Liver (tissue), 9 donors: ENCODE measurements around the gene CYSLTR2. TPM values are rescaled to one million over a fixed set of nuclear protein-coding genes. Genes with fewer than 3 reads are reported as not detected.

ENCODE experiments used
- DNase-seq: peaks from one replicate; pipeline ENCODE4 v3.0.0-alpha.2; 2017; ENCODE audit warnings: low spot score
- H3K27ac ChIP-seq, 2 donors: one replicate each; pipeline ENCODE4 v1.7.0; 2013; ENCODE audit warnings: inconsistent platforms in 2 of 2, low read length in 2 of 2, control low read depth in 1 of 2, low read depth in 1 of 2, mild to moderate bottlenecking in 1 of 2
- H3K27me3 ChIP-seq, 4 donors: one replicate each; pipeline versions ENCODE4 v1.6.1 to v1.7.0; 2013; ENCODE audit warnings: low read length in 3 of 4, inconsistent platforms in 1 of 4, mild to moderate bottlenecking in 1 of 4, moderate library complexity in 1 of 4; ENCODE audit not compliant: control insufficient read depth in 4 of 4, insufficient read depth in 4 of 4
- H3K36me3 ChIP-seq, 4 donors: one replicate each; pipeline versions ENCODE4 v1.6.1 to v1.7.0; 2013; ENCODE audit warnings: low read length in 3 of 4, mild to moderate bottlenecking in 3 of 4, low read depth in 1 of 4, moderate library complexity in 1 of 4; ENCODE audit not compliant: control insufficient read depth in 4 of 4, insufficient read depth in 3 of 4
- H3K4me1 ChIP-seq, 4 donors: one replicate each; pipeline versions ENCODE4 v1.6.1 to v1.7.0; 2013; ENCODE audit warnings: low read length in 3 of 4, mild to moderate bottlenecking in 3 of 4, moderate library complexity in 1 of 4; ENCODE audit not compliant: control insufficient read depth in 4 of 4, insufficient read depth in 4 of 4
- H3K4me3 ChIP-seq, 3 donors: one replicate each; pipeline versions ENCODE4 v1.6.1 to v1.7.0; 2013; ENCODE audit warnings: low read length in 3 of 3, control low read depth in 1 of 3, low read depth in 1 of 3, mild to moderate bottlenecking in 1 of 3
- H3K9ac ChIP-seq, 2 donors: one replicate each; pipeline ENCODE4 v1.7.0; 2013; ENCODE audit warnings: low read length in 2 of 2, mild to moderate bottlenecking in 2 of 2, moderate library complexity in 2 of 2, control low read depth in 1 of 2, low read depth in 1 of 2
- H3K9me3 ChIP-seq, 4 donors: one replicate each; pipeline versions ENCODE4 v1.6.1 to v1.7.0; 2013; ENCODE audit warnings: low read length in 3 of 4; ENCODE audit not compliant: control insufficient read depth in 4 of 4
- EGR1 ChIP-seq, 2 donors: IDR thresholded peaks; 2 replicates each; pipeline ENCODE4 v1.6.1; 2016 to 2018; ENCODE audit warnings: antibody characterized with exemption in 2 of 2, low read depth in 2 of 2
- FOXA1 ChIP-seq: IDR thresholded peaks from 2 replicates; pipeline ENCODE4 v1.6.1; 2016; ENCODE audit warnings: antibody characterized with exemption
- FOXA2 ChIP-seq: IDR thresholded peaks from 2 replicates; pipeline ENCODE4 v1.6.1; 2016; ENCODE audit warnings: antibody characterized with exemption
- GABPA ChIP-seq, 2 donors: IDR thresholded peaks in 1 of 2; conservative IDR thresholded peaks in 1 of 2; 2 replicates each; pipeline ENCODE4 v1.6.1; 2016; ENCODE audit warnings: antibody characterized with exemption in 2 of 2, mild to moderate bottlenecking in 1 of 2, moderate library complexity in 1 of 2
- HNF4A ChIP-seq, 2 donors: conservative IDR thresholded peaks; 2 replicates each; pipeline ENCODE4 v1.6.1; 2016; ENCODE audit warnings: antibody characterized with exemption in 2 of 2, mild to moderate bottlenecking in 2 of 2
- HNF4G ChIP-seq: IDR thresholded peaks from 2 replicates; pipeline ENCODE4 v1.6.1; 2016; ENCODE audit warnings: antibody characterized with exemption
- JUND ChIP-seq, 2 donors: IDR thresholded peaks; 2 replicates each; pipeline ENCODE4 v1.6.1; 2016; ENCODE audit warnings: antibody characterized with exemption in 2 of 2
- NR2F2 ChIP-seq: IDR thresholded peaks from 2 replicates; pipeline ENCODE4 v1.6.1; 2016; ENCODE audit warnings: antibody characterized with exemption
- RAD21 ChIP-seq, 2 donors: IDR thresholded peaks; 2 replicates each; pipeline ENCODE4 v1.6.1; 2016; ENCODE audit warnings: antibody characterized with exemption in 2 of 2, mild to moderate bottlenecking in 2 of 2
- REST ChIP-seq: IDR thresholded peaks from 2 replicates; pipeline ENCODE4 v1.6.1; 2016; ENCODE audit warnings: antibody characterized with exemption, mild to moderate bottlenecking
- RXRA ChIP-seq, 2 donors: IDR thresholded peaks; 2 replicates each; pipeline ENCODE4 v1.6.1; 2017 to 2018; ENCODE audit warnings: antibody characterized with exemption in 2 of 2, mild to moderate bottlenecking in 1 of 2
- SP1 ChIP-seq: IDR thresholded peaks from 2 replicates; pipeline ENCODE4 v1.6.1; 2018; ENCODE audit warnings: antibody characterized with exemption, mild to moderate bottlenecking
- TAF1 ChIP-seq: conservative IDR thresholded peaks from 2 replicates; pipeline ENCODE4 v1.6.1; 2016; ENCODE audit warnings: antibody characterized with exemption, mild to moderate bottlenecking
- YY1 ChIP-seq: IDR thresholded peaks from 2 replicates; pipeline ENCODE4 v1.6.1; 2016; ENCODE audit warnings: antibody characterized with exemption, mild to moderate bottlenecking
- WGBS: extraction: QIAGEN DNeasy Blood & Tissue Kit; methylation state at CpG from one replicate; pipeline ENCODE4 v1.1.7; 2013; 5-methylcytosine and 5-hydroxymethylcytosine counted together
- polyA plus RNA-seq, 2 donors: library from polyadenylated mRNA; stranded (reverse) in 1 of 2; unstranded in 1 of 2; fragments of 200-250 nt in 1 of 2; fragments of >200 nt in 1 of 2; fragmentation: Nextera tagmentation in 1 of 2; extraction: Ambion mirVana in 1 of 2; gene quantifications; one replicate each; pipeline versions ENCODE4 v1.2.1 to v1.2.3, GENCODE V29; 2013 to 2015
- total RNA-seq, 2 donors: library from RNA; depleted of rRNA; stranded (reverse); fragments of >200 nt; gene quantifications; one replicate each; pipeline ENCODE4 v1.2.3, GENCODE V29; 2014
- TF ChIP-seq, protein P1 (sequence below): fragments of 150-350 bp; IDR thresholded peaks from 2 replicates; pipeline ENCODE4 v1.5.1; 2017; ENCODE audit warnings: improper control_type of control experiment, low read depth, low read length; ENCODE audit not compliant: missing input control
- TF ChIP-seq, protein P2 (sequence below): IDR thresholded peaks from 2 replicates; pipeline ENCODE4 v1.6.1; 2016; ENCODE audit warnings: antibody characterized with exemption
- TF ChIP-seq, protein P3 (sequence below): IDR thresholded peaks from 2 replicates; pipeline ENCODE4 v1.6.1; 2016; ENCODE audit warnings: antibody characterized with exemption
- TF ChIP-seq, protein P4 (sequence below): IDR thresholded peaks from 2 replicates; pipeline ENCODE4 v1.6.1; 2016; ENCODE audit warnings: antibody characterized with exemption
- donor health status: healthy.
- donor health status: healthy.
- donor health status: healthy.
- donor health status: healthy.
- donor health status: healthy.

CYSLTR2 gene
- total and polyA plus RNA-seq, 4 donors = 0.07 to 0.37 (median 0.15) TPM

DNA sequence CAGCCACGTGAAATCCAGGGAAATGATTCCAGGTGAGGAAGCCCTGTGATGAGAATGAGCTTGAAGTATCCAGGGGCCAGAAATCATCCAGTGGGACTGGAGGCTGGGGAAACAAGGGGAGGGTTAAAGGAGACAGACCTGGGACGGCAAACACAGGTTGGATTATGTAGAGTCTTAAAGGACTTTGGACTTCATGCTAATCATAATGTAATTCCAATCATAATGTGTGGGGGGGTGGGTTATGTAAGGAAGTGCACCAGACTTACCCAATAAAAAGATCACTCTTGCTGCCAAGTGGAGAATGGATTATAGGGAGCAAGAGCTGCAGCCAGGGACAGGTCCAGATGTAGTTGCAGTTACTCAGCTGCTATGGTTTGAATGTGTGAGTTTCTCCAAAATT is 16.1 kb upstream of the CYSLTR2 start:
- H3K9ac ChIP-seq = no peak overlapping the region
- DNase-seq = no peak
- 64% methylated on average over 2 of the region's 2 CpGs for WGBS

GRCh38 chr13:48640767-48641166 is 13.0 kb upstream of the CYSLTR2 start:
- no peak overlapping the region for H3K27ac ChIP-seq
- no peaks in the 10 kb centered on the region for H3K36me3 ChIP-seq
- peaks cover 0 to 3% (median 0%) of the 10 kb centered on the region in 4 donors for H3K9me3 ChIP-seq
- no peak overlapping the region for H3K4me3 ChIP-seq
- no peaks in the 10 kb centered on the region for H3K4me1 ChIP-seq
- TF ChIP-seq, protein P1, sequence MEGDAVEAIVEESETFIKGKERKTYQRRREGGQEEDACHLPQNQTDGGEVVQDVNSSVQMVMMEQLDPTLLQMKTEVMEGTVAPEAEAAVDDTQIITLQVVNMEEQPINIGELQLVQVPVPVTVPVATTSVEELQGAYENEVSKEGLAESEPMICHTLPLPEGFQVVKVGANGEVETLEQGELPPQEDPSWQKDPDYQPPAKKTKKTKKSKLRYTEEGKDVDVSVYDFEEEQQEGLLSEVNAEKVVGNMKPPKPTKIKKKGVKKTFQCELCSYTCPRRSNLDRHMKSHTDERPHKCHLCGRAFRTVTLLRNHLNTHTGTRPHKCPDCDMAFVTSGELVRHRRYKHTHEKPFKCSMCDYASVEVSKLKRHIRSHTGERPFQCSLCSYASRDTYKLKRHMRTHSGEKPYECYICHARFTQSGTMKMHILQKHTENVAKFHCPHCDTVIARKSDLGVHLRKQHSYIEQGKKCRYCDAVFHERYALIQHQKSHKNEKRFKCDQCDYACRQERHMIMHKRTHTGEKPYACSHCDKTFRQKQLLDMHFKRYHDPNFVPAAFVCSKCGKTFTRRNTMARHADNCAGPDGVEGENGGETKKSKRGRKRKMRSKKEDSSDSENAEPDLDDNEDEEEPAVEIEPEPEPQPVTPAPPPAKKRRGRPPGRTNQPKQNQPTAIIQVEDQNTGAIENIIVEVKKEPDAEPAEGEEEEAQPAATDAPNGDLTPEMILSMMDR = no peak
- TF ChIP-seq GABPA (IDR thresholded peaks at IDR 0.05 in 1 of 2, conservative IDR thresholded peaks at IDR 0.05 in 1 of 2) (no peak), FOXA1 (no peak), RXRA (IDR thresholded peaks at IDR 0.05) (no peak), FOXA2 (no peak), EGR1 (IDR thresholded peaks at IDR 0.05; ENCODE audit: low read depth in 2 of 2) (no peak), SP1 (no peak), YY1 (no peak), NR2F2 (no peak), HNF4G (no peak), RAD21 (IDR thresholded peaks at IDR 0.05) (no peak), TAF1 (no peak), JUND (IDR thresholded peaks at IDR 0.05) (no peak), HNF4A (conservative IDR thresholded peaks at IDR 0.05) (no peak), REST (no peak)
- TF ChIP-seq, protein P2, sequence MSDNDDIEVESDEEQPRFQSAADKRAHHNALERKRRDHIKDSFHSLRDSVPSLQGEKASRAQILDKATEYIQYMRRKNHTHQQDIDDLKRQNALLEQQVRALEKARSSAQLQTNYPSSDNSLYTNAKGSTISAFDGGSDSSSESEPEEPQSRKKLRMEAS = no peak
- TF ChIP-seq, protein P3, sequence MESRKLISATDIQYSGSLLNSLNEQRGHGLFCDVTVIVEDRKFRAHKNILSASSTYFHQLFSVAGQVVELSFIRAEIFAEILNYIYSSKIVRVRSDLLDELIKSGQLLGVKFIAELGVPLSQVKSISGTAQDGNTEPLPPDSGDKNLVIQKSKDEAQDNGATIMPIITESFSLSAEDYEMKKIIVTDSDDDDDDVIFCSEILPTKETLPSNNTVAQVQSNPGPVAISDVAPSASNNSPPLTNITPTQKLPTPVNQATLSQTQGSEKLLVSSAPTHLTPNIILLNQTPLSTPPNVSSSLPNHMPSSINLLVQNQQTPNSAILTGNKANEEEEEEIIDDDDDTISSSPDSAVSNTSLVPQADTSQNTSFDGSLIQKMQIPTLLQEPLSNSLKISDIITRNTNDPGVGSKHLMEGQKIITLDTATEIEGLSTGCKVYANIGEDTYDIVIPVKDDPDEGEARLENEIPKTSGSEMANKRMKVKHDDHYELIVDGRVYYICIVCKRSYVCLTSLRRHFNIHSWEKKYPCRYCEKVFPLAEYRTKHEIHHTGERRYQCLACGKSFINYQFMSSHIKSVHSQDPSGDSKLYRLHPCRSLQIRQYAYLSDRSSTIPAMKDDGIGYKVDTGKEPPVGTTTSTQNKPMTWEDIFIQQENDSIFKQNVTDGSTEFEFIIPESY = no peak
- TF ChIP-seq, protein P4, sequence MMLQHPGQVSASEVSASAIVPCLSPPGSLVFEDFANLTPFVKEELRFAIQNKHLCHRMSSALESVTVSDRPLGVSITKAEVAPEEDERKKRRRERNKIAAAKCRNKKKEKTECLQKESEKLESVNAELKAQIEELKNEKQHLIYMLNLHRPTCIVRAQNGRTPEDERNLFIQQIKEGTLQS = no peak
- H3K27me3 ChIP-seq = no peaks in the 10 kb centered on the region
- no peak overlapping the region for H3K9ac ChIP-seq
- 89% methylated on average over 7 of the region's 7 CpGs for WGBS
- no peak for DNase-seq

More for the DNA sequence above, 16.1 kb upstream of the CYSLTR2 start:
- no peak overlapping the region for H3K27ac ChIP-seq
- no peak overlapping the region for H3K4me3 ChIP-seq
- TF ChIP-seq, protein P2 = no peak
- TF ChIP-seq RXRA (IDR thresholded peaks at IDR 0.05) (no peak), FOXA1 (no peak), TAF1 (no peak), JUND (IDR thresholded peaks at IDR 0.05) (no peak), GABPA (IDR thresholded peaks at IDR 0.05 in 1 of 2, conservative IDR thresholded peaks at IDR 0.05 in 1 of 2) (no peak)
- H3K36me3 ChIP-seq = no peaks in the 10 kb centered on the region
- no peaks in the 10 kb centered on the region for H3K4me1 ChIP-seq
- peaks cover 0 to 3% (median 0%) of the 10 kb centered on the region in 4 donors for H3K9me3 ChIP-seq
- H3K27me3 ChIP-seq = no peaks in the 10 kb centered on the region
